AG20443 (cell line): ENCODE results near the gene SPDYE5.

Experiments used
- DNase-seq: peaks from one replicate; pipeline ENCODE4 v3.0.0; 2012; ENCODE audit warnings: low spot score, mixed read lengths

The SPDYE5 gene

GRCh38 chr7:75536940-75537538 lies 44.9 kb downstream of the SPDYE5 start:
- DNase-seq = no peak

DNA sequence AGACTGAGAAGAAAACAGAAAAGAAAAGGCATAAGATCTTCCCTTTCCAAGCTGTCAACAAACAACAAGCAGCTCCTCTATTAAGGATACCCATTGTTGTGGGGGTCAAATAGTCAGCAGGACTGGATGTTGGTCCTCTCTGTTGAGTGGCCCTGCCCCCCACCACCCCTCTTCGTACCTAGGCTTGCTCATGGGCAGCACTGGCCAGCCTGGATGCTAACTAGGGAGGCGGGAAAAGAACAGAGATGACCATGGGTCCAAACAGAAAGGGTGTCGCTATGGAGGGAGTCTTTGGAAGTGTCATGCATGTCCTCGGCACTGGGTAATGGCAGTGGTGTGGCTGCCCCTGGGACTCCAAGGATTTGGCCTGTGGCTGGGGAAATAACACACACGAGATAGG lies 45.6 kb downstream of the SPDYE5 start:
- DNase-seq = no peak

DNA sequence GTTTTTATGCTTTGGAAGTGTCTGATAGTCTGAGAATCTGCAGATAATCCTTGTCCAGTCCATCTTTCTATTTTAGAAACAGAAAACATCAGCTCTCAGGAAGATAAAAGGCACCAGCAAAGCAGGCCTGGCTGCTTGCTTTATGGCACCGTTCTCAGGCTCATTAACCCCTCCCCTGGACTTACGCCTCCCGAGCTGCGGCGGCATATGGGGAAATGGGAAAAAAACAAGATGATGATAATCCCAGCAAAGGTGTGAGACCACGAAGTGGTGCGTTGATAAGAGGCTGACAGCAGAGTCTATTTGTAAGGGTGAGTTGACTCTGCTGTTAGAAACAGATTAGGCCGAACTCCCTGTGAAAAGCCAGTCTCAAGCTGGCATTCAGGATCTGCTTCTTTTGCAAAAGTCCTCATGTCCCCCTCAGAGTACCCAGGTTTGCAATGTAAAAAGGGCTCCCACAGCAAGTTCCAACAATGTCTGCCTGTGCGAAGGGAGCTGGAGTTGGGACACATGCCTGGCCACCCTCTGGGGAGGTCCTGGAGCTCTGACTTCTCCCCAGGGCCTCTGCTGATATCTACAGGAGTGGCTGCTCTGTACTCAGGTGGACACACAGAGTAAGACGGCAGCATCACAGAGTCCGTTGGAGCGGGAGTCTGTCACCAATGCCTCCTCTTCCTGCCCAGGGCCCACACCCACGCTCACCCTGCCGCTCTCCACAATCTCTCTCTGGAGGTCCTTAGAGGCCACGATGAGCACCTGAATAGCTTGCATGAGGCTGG lies 54.3 kb downstream of the SPDYE5 start:
- no peak for DNase-seq
